Activated CD4-positive, alpha-beta T cell treated with anti-CD3 and anti-CD28 coated beads, Interleukin-2, Interleukin-6, amounts not matched to agents 100 ng/mL and 50 ng/mL, durations not matched to agents 16 hours and 8 hours (primary cell): Measurements from ENCODE around the gene ACMSD.

Experiments
- DNase-seq: peaks from one replicate; pipeline ENCODE4 v3.0.0-alpha.2; 2020

ACMSD gene

GRCh38 chr2:134910763-134911399 lies 72.5 kb downstream of the ACMSD start:
- DNase-seq = no peak

- DNase-seq = no peak
Observed at GRCh38 chr2:134911400-134911785, 73.0 kb downstream of the ACMSD start.

- no peak for DNase-seq
Observed at GRCh38 chr2:134912361-134912760, 73.9 kb downstream of the ACMSD start.

- DNase-seq = no peak
Observed at GRCh38 chr2:134917360-134917865, 79.0 kb downstream of the ACMSD start.

GRCh38 chr2:134917888-134918525 lies 79.6 kb downstream of the ACMSD start:
- DNase-seq = no peak

GRCh38 chr2:134918526-134919340 lies 80.3 kb downstream of the ACMSD start, which contains the start of gene CCNT2:
Gene CCNT2, plus strand, starts transcription at chr2:134918822. Its CDS starts 33 bp downstream, at chr2:134918855.
- DNase-seq = peak; percentile 100

- peak; percentile 72 for DNase-seq
Observed at GRCh38 chr2:134919341-134920210, 81.2 kb downstream of the ACMSD start.

- DNase-seq = no peak
Observed at GRCh38 chr2:134924912-134925311, 86.5 kb downstream of the ACMSD start.

- no peak for DNase-seq
Observed at GRCh38 chr2:134926231-134926931, 88.0 kb downstream of the ACMSD start.

- peak; percentile 17 for DNase-seq
Observed at GRCh38 chr2:134927195-134927594, 88.8 kb downstream of the ACMSD start.

- no peak for DNase-seq
Observed at GRCh38 chr2:134932864-134933526, 94.6 kb downstream of the ACMSD start.

GRCh38 chr2:134933732-134934131 lies 95.3 kb downstream of the ACMSD start:
- no peak for DNase-seq

- no peak for DNase-seq
Observed at GRCh38 chr2:134934150-134934549, 95.7 kb downstream of the ACMSD start.

GRCh38 chr2:134934641-134935040 lies 96.2 kb downstream of the ACMSD start:
- DNase-seq = no peak

GRCh38 chr2:134936691-134937090 lies 98.3 kb downstream of the ACMSD start:
- no peak for DNase-seq

- no peak for DNase-seq
Observed at GRCh38 chr2:134943540-134943939, 105.1 kb downstream of the ACMSD start.

- DNase-seq = no peak
Observed at GRCh38 chr2:134944975-134945374, 106.6 kb downstream of the ACMSD start.

GRCh38 chr2:134946073-134946472 lies 107.7 kb downstream of the ACMSD start:
- DNase-seq = no peak

GRCh38 chr2:134949981-134950708 lies 111.7 kb downstream of the ACMSD start:
- DNase-seq = peak; percentile 8

- DNase-seq = no peak
Observed at GRCh38 chr2:134950886-134951285, 112.5 kb downstream of the ACMSD start.
